SU-DHL-6 (cell line): ENCODE data around the gene AFG1L.
A peak's percentile ranks its signal among the peaks of the same experiment; 100 is the strongest.

ENCODE experiments used
- H2AFZ ChIP-seq: fragments of 200-600 bp; sonication (generic); 2 replicates; pipeline ENCODE4 v1.6.1; 2014; ENCODE audit warnings: low read depth, mild to moderate bottlenecking, moderate library complexity, mixed read lengths, antibody characterized with exemption, low read length; ENCODE audit not compliant: severe bottlenecking
- H3F3A ChIP-seq: fragments of 200-600 bp; shearing (Covaris generic); 2 replicates; pipeline ENCODE4 v1.6.0; 2016; ENCODE audit warnings: antibody characterized with exemption, mild to moderate bottlenecking; ENCODE audit not compliant: insufficient read depth
- H3K27ac ChIP-seq: fragments of 200-600 bp; sonication (generic); 2 replicates; pipeline ENCODE4 v1.5.1; 2016; ENCODE audit warnings: low read depth, mild to moderate bottlenecking, low read length, moderate library complexity, mixed read lengths
- H3K27me3 ChIP-seq: fragments of 200-600 bp; sonication (generic), shearing (Covaris generic); 2 replicates; pipeline ENCODE4 v1.6.0; 2014; ENCODE audit warnings: mild to moderate bottlenecking, low read length
- H3K36me3 ChIP-seq: fragments of 200-600 bp; sonication (generic); 2 replicates; pipeline ENCODE4 v1.6.1; 2014; ENCODE audit warnings: mild to moderate bottlenecking, low read length, mixed read lengths
- H3K4me2 ChIP-seq: fragments of 300-600, 200-600 bp; shearing (Covaris generic), sonication (generic); 2 replicates; pipeline ENCODE4 v1.6.0; 2014; ENCODE audit warnings: low read length, low read depth, mild to moderate bottlenecking; ENCODE audit not compliant: poor library complexity, severe bottlenecking
- H3K4me3 ChIP-seq: fragments of 200-600 bp; sonication (generic); 2 replicates; pipeline ENCODE4 v1.5.1; 2014; ENCODE audit warnings: antibody characterized with exemption, low read length, mild to moderate bottlenecking, mixed read lengths; ENCODE audit not compliant: insufficient read depth, poor library complexity, severe bottlenecking
- H3K79me2 ChIP-seq: fragments of 200-600 bp; sonication (generic); 2 replicates; pipeline ENCODE4 v1.6.1; 2014; ENCODE audit warnings: mild to moderate bottlenecking, low read length, moderate library complexity; ENCODE audit not compliant: insufficient read depth
- H3K9ac ChIP-seq: fragments of 200-600 bp; sonication (generic); 2 replicates; pipeline ENCODE4 v1.7.0; 2014; ENCODE audit warnings: mild to moderate bottlenecking, low read length
- H3K9me2 ChIP-seq: fragments of 200-600 bp; sonication (generic); replicated peaks from 2 replicates; pipeline ENCODE4 v1.6.1; 2014; ENCODE audit warnings: low read length; ENCODE audit not compliant: insufficient read depth
- H3K9me3 ChIP-seq: fragments of 200-600 bp; sonication (generic); 2 replicates; pipeline ENCODE4 v1.6.1; 2014; ENCODE audit warnings: low read length, mixed read lengths; ENCODE audit not compliant: insufficient read depth
- H4K20me1 ChIP-seq: fragments of 200-600 bp; sonication (generic); 2 replicates; pipeline ENCODE4 v1.6.1; 2014; ENCODE audit warnings: low read depth, mild to moderate bottlenecking, antibody characterized with exemption, low read length, moderate library complexity, mixed read lengths
- CTCF ChIP-seq: fragments of 200-600 bp; sonication (generic); IDR thresholded peaks from one replicate; pipeline ENCODE4 v1.5.1; 2017; ENCODE audit warnings: antibody characterized with exemption, mild to moderate bottlenecking, low read length, moderate library complexity; ENCODE audit not compliant: insufficient read depth, poor library complexity, severe bottlenecking
- EZH2phosphoT487 ChIP-seq: fragments of 200-600 bp; sonication (generic), shearing (Covaris generic); conservative IDR thresholded peaks from 2 replicates; pipeline ENCODE4 v1.6.1; 2018; ENCODE audit warnings: mild to moderate bottlenecking, antibody characterized with exemption, low read length, moderate library complexity, mixed read lengths

The AFG1L gene

GRCh38 chr6:108557494-108558371 lies 262.9 kb downstream of the AFG1L start:
- no peaks in the 10 kb centered on the region for H3K9me2 ChIP-seq

GRCh38 chr6:108558372-108559096 lies 263.7 kb downstream of the AFG1L start:
- H4K20me1 ChIP-seq = no peaks in the 10 kb centered on the region
- H3K9me3 ChIP-seq = no peaks in the 10 kb centered on the region
- no peaks in the 10 kb centered on the region for H3K9me2 ChIP-seq
- H3K27me3 ChIP-seq = no peaks in the 10 kb centered on the region
- H3F3A ChIP-seq = peaks cover 12% of the 10 kb centered on the region; the same call in 1 of the 2 replicates
- peak overlapping the region; percentile 85 for H3K9ac ChIP-seq
- peak overlapping the region; percentile 99 for H2AFZ ChIP-seq
- no peak for TF ChIP-seq EZH2phosphoT487
- TF ChIP-seq CTCF = no peak
- peak overlapping the region; percentile 84 for H3K27ac ChIP-seq
- H3K36me3 ChIP-seq = no peaks in the 10 kb centered on the region
- H3K4me2 ChIP-seq = peak overlapping the region; percentile 92
- no peaks in the 10 kb centered on the region for H3K79me2 ChIP-seq
- H3K4me3 ChIP-seq = peak overlapping the region; percentile 92

More at GRCh38 chr6:108557494-108558371, 262.9 kb downstream of the AFG1L start:
- peak overlapping the region; percentile 80 for H2AFZ ChIP-seq
- no peak for TF ChIP-seq CTCF
- TF ChIP-seq EZH2phosphoT487 = no peak
- H3K4me2 ChIP-seq = peak overlapping the region; percentile 92
- peak overlapping the region; percentile 85 for H3K9ac ChIP-seq
- no peaks in the 10 kb centered on the region for H3K36me3 ChIP-seq
- no peaks in the 10 kb centered on the region for H3K27me3 ChIP-seq
- H4K20me1 ChIP-seq = no peaks in the 10 kb centered on the region
- peak overlapping the region; percentile 50; the same call in 1 of the 2 replicates for H3K27ac ChIP-seq
- H3K4me3 ChIP-seq = peak overlapping the region; percentile 92
- H3F3A ChIP-seq = peaks cover 6% of the 10 kb centered on the region; the same call in 1 of the 2 replicates
- H3K79me2 ChIP-seq = no peaks in the 10 kb centered on the region
- no peaks in the 10 kb centered on the region for H3K9me3 ChIP-seq

- no peaks in the 10 kb centered on the region for H3K9me2 ChIP-seq
- TF ChIP-seq CTCF = no peak
- no peak for TF ChIP-seq EZH2phosphoT487
- peak overlapping the region; percentile 92 for H3K4me2 ChIP-seq
- H3K27ac ChIP-seq = peak overlapping the region; percentile 84
- H2AFZ ChIP-seq = peak overlapping the region; percentile 99
- H3K36me3 ChIP-seq = no peaks in the 10 kb centered on the region
- no peaks in the 10 kb centered on the region for H3K79me2 ChIP-seq
- H3K9ac ChIP-seq = peak overlapping the region; percentile 85
- peaks cover 19% of the 10 kb centered on the region; the same call in 1 of the 2 replicates for H3F3A ChIP-seq
- H3K27me3 ChIP-seq = no peaks in the 10 kb centered on the region
- H3K9me3 ChIP-seq = no peaks in the 10 kb centered on the region
- no peaks in the 10 kb centered on the region for H4K20me1 ChIP-seq
- peak overlapping the region; percentile 92 for H3K4me3 ChIP-seq
Measured at GRCh38 chr6:108559097-108559883, 264.4 kb downstream of the AFG1L start.
